H4 (cell line): ENCODE measurements around the gene CPN1. TPM values are rescaled to one million over a fixed set of nuclear protein-coding genes. Genes with fewer than 3 reads are reported as not detected.
A peak's percentile ranks its signal among the peaks of the same experiment; 100 is the strongest.
"Not testable (repeated sequence)": the region's sequence is repeated elsewhere in the genome, so short reads cannot be mapped to it uniquely, and the experiment has no call there.

Experiments used
- DNase-seq: peaks from one replicate; pipeline ENCODE4 v3.0.0-alpha.2; 2015; ENCODE audit warnings: low spot score
- total RNA-seq: library from RNA; depleted of rRNA; stranded (reverse); fragments of >200 nt; shearing (Covaris generic); gene quantifications from 2 replicates; pipeline ENCODE4 v1.2.3, GENCODE V29; 2014

CPN1 gene
- total RNA-seq, 1 experiment from 2014 or later = not detected

DNA sequence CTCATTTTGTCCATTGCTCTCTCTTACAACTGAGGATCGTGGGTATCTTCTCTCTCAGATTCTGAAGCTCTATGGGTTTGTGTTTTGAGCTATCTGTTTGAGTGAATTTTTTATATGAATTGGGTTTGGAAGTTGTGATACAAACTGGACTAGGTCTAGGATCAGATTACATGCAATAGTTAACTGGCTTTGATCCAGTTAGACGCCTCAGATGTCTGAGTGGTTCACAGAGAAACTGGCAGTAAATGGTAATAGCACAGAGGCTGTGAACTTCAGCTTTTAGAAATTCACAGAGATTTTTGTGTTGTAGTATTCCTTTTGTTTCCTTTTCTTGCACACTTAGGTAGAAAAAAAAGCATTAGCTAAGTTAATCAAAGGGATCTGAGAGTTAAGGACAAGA lies 59.3 kb downstream of the CPN1 start:
- no peak for DNase-seq

DNA sequence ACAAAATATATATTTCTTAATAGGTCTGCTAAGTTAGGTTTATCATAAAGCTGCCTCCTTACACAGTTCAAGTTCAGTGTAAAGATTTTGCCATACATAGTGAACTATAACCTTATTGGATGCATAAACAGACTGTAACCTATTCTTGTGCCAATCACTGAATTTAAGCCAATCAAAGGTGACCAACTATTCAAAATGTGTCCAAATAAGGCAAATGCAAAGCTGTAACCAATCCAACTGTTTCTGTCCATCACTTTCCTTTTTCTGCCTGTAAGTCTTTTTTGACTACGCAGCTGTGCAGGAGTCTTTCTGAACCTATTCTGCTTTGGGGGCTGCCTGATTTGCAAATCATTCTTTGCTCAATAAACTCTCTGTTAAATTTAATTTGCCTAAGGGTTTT lies 60.3 kb downstream of the CPN1 start:
- no peak for DNase-seq

GRCh38 chr10:100020886-100021253 lies 60.8 kb downstream of the CPN1 start:
- no peak for DNase-seq

DNA sequence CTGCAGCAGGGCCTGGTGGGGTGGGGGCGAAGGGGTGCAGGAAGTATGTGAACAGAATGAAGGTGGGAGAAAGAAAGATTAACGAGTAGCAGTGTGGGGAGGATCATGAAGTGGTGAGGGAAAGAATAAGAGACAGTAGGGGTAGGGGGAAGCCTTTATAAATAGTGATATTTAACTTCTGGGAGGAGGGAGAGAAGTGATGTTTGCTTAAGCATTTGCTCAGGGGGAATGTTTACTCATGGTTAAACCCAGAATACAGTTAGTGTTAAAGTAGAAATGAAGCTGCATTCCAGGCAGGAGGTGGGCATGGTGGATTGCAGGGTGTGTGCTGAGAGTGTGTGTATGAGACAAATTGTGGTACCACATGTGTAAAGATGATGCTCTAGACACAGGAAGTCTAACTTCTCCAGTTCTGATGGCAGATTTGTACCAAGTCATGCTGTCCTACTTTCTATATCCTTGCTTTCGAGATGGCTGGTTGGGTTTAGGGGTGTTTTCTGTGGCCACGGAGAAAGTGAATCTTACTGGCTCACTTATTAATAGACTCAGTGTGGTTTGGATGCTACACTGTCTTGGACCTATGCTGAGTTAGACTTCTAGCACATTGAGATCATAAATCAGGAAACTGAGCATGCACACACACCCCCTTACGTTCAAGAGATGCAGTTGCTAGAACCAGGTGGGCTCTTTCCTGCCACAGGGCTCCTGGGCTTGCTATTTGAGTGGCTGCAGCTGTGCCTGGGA lies 61.4 kb downstream of the CPN1 start:
- DNase-seq = no peak

GRCh38 chr10:100019787-100020141 lies 61.9 kb downstream of the CPN1 start:
- no peak for DNase-seq

- DNase-seq = no peak
Observed at GRCh38 chr10:100014071-100014762, 67.5 kb downstream of the CPN1 start.

DNA sequence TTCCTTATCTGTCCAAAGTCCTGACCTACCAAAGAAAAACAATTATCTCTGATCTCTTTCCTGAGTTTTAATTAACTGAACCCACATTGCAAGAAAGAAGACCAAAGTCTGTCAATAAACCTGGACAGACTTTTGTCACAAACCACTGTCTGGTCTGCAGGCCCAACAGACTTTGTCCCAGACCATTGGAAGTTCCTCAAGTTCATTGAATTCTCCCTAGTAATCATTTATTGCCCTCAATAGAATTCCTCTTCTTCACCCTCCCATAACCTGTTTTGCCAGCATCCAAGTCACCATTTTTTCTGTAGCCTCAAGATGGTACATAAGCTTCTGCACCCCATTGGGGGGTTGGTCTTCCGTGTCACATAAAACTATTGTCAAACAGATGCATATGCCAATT lies 68.0 kb downstream of the CPN1 start:
- DNase-seq = no peak

GRCh38 chr10:100011906-100012305 lies 69.8 kb downstream of the CPN1 start:
- DNase-seq = not testable (repeated sequence)

GRCh38 chr10:100009793-100010676 lies 71.6 kb downstream of the CPN1 start, which contains the start of gene DNMBP:
TSS of gene DNMBP (minus strand) at chr10:100009947. CDS start at chr10:99972124, 37,823 bp downstream.
- DNase-seq = peak; percentile 67

GRCh38 chr10:100009283-100009792 lies 72.3 kb downstream of the CPN1 start:
- no peak for DNase-seq

GRCh38 chr10:100008708-100009282 lies 72.9 kb downstream of the CPN1 start:
- no peak for DNase-seq

- no peak for DNase-seq
Observed at GRCh38 chr10:100008142-100008522, 73.5 kb downstream of the CPN1 start.

GRCh38 chr10:100007231-100008141 lies 74.2 kb downstream of the CPN1 start:
- DNase-seq = no peak

- peak; percentile 79 for DNase-seq
Observed at GRCh38 chr10:100006243-100006886, 75.3 kb downstream of the CPN1 start.

DNA sequence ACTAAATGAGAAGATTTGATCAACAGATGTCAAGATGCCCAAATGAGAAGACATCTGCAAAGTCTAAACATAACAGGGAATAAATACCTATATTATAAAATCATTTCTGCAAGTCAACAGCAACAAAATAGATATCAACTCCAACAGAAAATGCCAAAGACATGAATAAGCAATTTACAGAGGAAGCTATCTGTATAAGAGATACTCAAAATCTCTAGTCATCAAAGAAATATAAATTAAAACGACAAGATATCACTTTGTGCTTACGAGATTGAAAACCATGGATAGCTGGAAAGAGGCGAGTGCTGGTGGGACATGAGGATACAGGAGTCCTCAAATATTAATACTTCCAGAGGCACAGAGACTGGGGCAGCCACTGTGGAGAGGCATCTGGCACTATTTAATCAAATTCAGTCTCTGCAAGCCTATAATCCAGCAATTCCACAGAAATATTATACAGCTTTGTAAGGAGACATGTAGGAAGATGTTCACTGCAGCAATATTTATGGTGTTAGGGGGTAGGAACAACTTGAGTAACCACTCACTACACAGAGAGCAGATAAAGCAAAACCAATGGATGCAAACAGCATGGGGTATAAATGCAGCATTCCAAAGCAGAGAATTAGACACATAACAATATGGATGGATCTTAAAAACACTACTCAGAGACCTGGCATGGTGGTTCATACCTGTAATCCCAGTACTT lies 76.7 kb downstream of the CPN1 start:
- no peak for DNase-seq

DNA sequence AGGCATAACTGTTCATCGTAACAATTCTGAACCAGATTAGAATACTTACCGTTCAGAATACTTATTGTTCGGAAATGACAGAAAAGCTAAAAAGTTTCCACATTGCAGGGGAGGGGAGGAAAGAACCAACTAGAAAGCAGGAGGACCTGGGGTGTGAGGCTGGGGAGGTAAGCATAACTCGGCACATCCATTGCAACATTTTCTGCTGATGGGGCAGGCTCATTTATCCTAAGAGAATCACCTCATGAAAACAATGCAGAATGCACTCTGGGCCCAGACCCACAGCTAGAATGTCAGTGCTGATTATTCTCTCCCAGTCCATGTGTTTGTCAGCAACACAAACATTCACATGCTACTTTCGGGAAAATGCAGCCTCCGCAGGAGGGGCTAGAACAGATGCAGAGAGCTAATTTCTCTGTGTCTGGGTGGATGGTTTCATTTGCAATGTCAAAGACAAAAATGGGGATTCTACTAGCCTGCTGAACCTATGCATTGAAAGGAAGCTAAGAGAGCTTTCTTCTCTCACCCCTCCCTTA lies 81.5 kb downstream of the CPN1 start:
- no peak for DNase-seq

GRCh38 chr10:99999319-100000108 lies 82.2 kb downstream of the CPN1 start:
- DNase-seq = no peak

DNA sequence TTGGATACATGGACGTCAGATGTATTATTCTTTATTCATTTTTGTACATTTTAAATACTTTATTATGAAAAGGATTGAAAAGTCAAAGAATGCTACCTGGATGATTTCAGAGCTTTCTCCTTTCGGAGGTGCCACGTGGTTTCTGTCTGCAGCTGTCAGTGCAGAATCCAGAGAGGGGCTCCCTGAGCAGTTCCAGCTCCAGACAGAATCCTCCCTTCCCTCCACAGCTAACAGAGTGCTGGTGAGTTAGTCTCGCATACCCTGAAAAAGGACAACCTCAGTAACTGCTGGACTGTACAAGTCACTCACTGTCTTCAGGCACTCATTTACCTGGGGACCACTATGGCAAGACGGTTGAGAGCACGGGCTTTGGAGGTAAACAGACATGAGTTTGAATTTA lies 82.8 kb downstream of the CPN1 start:
- DNase-seq = no peak
